Spleen (tissue), 7 donors: ENCODE measurements around the gene KCNQ1.

Experiments
- POLR2AphosphoS5 ChIP-seq, 3 donors: sonication (generic); formaldehyde crosslinking; IDR thresholded peaks; one replicate each; pipeline ENCODE4 v1.5.1; 2017; ENCODE audit warnings: antibody characterized with exemption in 3 of 3
- TF ChIP-seq, protein P1 (sequence below), 11 experiments: fragments of 200-600 bp in 7 of 11; fragments of 450-650 bp in 4 of 11; sonication (generic) in 4 of 11; IDR thresholded peaks in 8 of 11; conservative IDR thresholded peaks in 3 of 11; 1 replicate in 7 of 11; 2 replicates in 4 of 11; pipeline versions ENCODE4 v1.4.0 to v1.8.0; 2016 to 2021; ENCODE audit warnings: antibody characterized with exemption in 11 of 11, inconsistent platforms in 4 of 11, mild to moderate bottlenecking in 1 of 11
- donor health status: DM: no; HTN: no; CAD: no; lungs with moderate emphysema.
- donor health status: DM: no; HTN: no; CAD: no.
- donor health status: DM: no; HTN: no; CAD: no.

DNA sequence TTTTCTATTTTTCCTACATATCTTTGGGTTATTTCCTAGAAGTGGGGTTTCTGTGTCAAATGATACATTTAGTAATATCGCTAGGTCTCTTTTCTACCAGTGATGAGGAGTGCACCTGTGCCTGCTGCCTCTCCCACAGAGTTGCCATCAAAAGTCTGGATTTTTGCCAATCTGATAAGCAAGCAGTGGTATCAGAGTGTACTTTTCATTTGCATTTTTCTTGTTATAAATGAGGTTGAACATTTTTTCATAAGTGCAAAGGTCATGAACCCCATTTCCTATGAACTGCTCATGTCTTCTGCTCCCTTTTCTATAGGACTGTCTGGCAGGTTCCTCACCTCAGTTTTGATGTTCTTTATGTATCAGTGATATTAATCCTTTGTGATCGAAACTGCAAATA lies 2.2 kb upstream of the KCNQ1 start:
- TF ChIP-seq, protein P1, sequence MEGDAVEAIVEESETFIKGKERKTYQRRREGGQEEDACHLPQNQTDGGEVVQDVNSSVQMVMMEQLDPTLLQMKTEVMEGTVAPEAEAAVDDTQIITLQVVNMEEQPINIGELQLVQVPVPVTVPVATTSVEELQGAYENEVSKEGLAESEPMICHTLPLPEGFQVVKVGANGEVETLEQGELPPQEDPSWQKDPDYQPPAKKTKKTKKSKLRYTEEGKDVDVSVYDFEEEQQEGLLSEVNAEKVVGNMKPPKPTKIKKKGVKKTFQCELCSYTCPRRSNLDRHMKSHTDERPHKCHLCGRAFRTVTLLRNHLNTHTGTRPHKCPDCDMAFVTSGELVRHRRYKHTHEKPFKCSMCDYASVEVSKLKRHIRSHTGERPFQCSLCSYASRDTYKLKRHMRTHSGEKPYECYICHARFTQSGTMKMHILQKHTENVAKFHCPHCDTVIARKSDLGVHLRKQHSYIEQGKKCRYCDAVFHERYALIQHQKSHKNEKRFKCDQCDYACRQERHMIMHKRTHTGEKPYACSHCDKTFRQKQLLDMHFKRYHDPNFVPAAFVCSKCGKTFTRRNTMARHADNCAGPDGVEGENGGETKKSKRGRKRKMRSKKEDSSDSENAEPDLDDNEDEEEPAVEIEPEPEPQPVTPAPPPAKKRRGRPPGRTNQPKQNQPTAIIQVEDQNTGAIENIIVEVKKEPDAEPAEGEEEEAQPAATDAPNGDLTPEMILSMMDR (IDR thresholded peaks at IDR 0.05 in 8 of 11, conservative IDR thresholded peaks at IDR 0.05 in 3 of 11) = no peak
- no peak for TF ChIP-seq POLR2AphosphoS5 (IDR thresholded peaks at IDR 0.05)
